Non-pigmented ciliary epithelial cell (primary cell): ENCODE measurements around the gene GREM2.

Experiments used
- DNase-seq: peaks from one replicate; pipeline ENCODE4 v3.0.0-alpha.2; 2010; ENCODE audit warnings: low read depth

GREM2 gene

GRCh38 chr1:240609527-240610060, 2.4 kb downstream of the GREM2 start:
- DNase-seq: no peak

- DNase-seq: no peak
These were observed 3.2 kb downstream of the GREM2 start for GRCh38 chr1:240608707-240609106.

GRCh38 chr1:240607006-240607405, 4.9 kb downstream of the GREM2 start:
- DNase-seq: no peak

- DNase-seq: no peak
These were observed 9.8 kb downstream of the GREM2 start for GRCh38 chr1:240602189-240602588.

GRCh38 chr1:240599830-240600229, 12.1 kb downstream of the GREM2 start:
- DNase-seq: no peak

GRCh38 chr1:240599299-240599698, 12.7 kb downstream of the GREM2 start:
- DNase-seq: no peak

- DNase-seq: no peak
These were observed 13.5 kb downstream of the GREM2 start for GRCh38 chr1:240598216-240599001.

GRCh38 chr1:240597153-240597745, 14.7 kb downstream of the GREM2 start:
- no peak for DNase-seq

GRCh38 chr1:240595476-240595875, 16.5 kb downstream of the GREM2 start:
- no peak for DNase-seq

GRCh38 chr1:240591564-240591963, 20.4 kb downstream of the GREM2 start:
- DNase-seq: no peak

GRCh38 chr1:240591078-240591477, 20.9 kb downstream of the GREM2 start:
- no peak for DNase-seq

- DNase-seq: no peak
These were observed 22.3 kb downstream of the GREM2 start for GRCh38 chr1:240589585-240590110.

- no peak for DNase-seq
These were observed 25.9 kb downstream of the GREM2 start for GRCh38 chr1:240586006-240586405.

- no peak for DNase-seq
These were observed 29.0 kb downstream of the GREM2 start for GRCh38 chr1:240582953-240583352.

- no peak for DNase-seq
These were observed 32.4 kb downstream of the GREM2 start for GRCh38 chr1:240579511-240579910.

- no peak for DNase-seq
These were observed 34.9 kb downstream of the GREM2 start for GRCh38 chr1:240577095-240577494.

- DNase-seq: peak; percentile 38
These were observed 35.8 kb downstream of the GREM2 start for GRCh38 chr1:240575981-240576662.

GRCh38 chr1:240572328-240572727, 39.6 kb downstream of the GREM2 start:
- no peak for DNase-seq

GRCh38 chr1:240571782-240572181, 40.2 kb downstream of the GREM2 start:
- no peak for DNase-seq

GRCh38 chr1:240567066-240567465, 44.9 kb downstream of the GREM2 start:
- DNase-seq: no peak

GRCh38 chr1:240562779-240563178, 49.2 kb downstream of the GREM2 start:
- no peak for DNase-seq

- no peak for DNase-seq
These were observed 49.8 kb downstream of the GREM2 start for GRCh38 chr1:240562111-240562590.

GRCh38 chr1:240559781-240560180, 52.2 kb downstream of the GREM2 start:
- no peak for DNase-seq
